IMR-90 (cell line): ENCODE data around the gene EPS8. TPM values are rescaled to one million over a fixed set of nuclear protein-coding genes. Genes with fewer than 3 reads are reported as not detected.

Source experiments
- ATAC-seq: fragments of 200-7000 bp; cut with Tn5 transposase; 2 replicates; pipeline ENCODE4 v1.9.1; 2020; ENCODE audit warnings: low read depth, mild to moderate bottlenecking, moderate library complexity
- BruUV-seq: library from RNA; stranded (reverse); fragments of 400-500 nt; replicated peaks from 2 replicates; lab custom pipeline; 2021; lab: Mats Ljungman, UMichigan
- CTCF ChIA-PET: fragments of 300-600 bp; formaldehyde crosslinking; extraction: SDS; loops from one replicate; lab custom pipeline; 2021; ENCODE audit warnings: antibody characterized with exemption; lab: Yijun Ruan, JAX
- POLR2A ChIA-PET: fragments of 300-600 bp; sonication (Branson Sonifier 250); formaldehyde crosslinking; loops from one replicate; lab custom pipeline; 2022; ENCODE audit warnings: antibody characterized with exemption; ENCODE audit not compliant: unreplicated experiment; lab: Charles Lee
- DNase-seq: peaks from one replicate; pipeline ENCODE4 v3.0.0; 2013
- H2AFZ ChIP-seq: replicated peaks from 2 replicates; pipeline ENCODE3; 2013; ENCODE audit warnings: low read length, mild to moderate bottlenecking; ENCODE audit not compliant: poor library complexity
- H2AK5ac ChIP-seq: 2 replicates; pipeline ENCODE4 v1.6.1; 2013; ENCODE audit warnings: low read depth, low read length, inconsistent platforms
- H2AK9ac ChIP-seq: replicated peaks from 2 replicates; pipeline ENCODE3; 2013; ENCODE audit warnings: mild to moderate bottlenecking, low read depth, low read length, moderate library complexity; ENCODE audit not compliant: poor library complexity
- H2BK120ac ChIP-seq: 2 replicates; pipeline ENCODE4 v1.6.1; 2013; ENCODE audit warnings: low read depth, low read length, inconsistent platforms
- H2BK15ac ChIP-seq: 3 replicates; pipeline ENCODE4 v1.6.1; 2013; ENCODE audit warnings: low read depth, low read length, inconsistent platforms
- H2BK20ac ChIP-seq: 2 replicates; pipeline ENCODE4 v1.6.1; 2013; ENCODE audit warnings: low read depth, mild to moderate bottlenecking, inconsistent platforms, low read length, moderate library complexity
- H2BK5ac ChIP-seq: 2 replicates; pipeline ENCODE4 v1.6.1; 2013; ENCODE audit warnings: mild to moderate bottlenecking, low read depth, low read length, inconsistent platforms; ENCODE audit not compliant: poor library complexity, severe bottlenecking
- H3K14ac ChIP-seq: replicated peaks from 2 replicates; pipeline ENCODE4 v1.6.1; 2013; ENCODE audit warnings: low read depth, low read length, inconsistent platforms
- H3K18ac ChIP-seq: 2 replicates; pipeline ENCODE4 v1.6.1; 2013; ENCODE audit warnings: low read depth, low read length, control low read depth
- H3K23ac ChIP-seq: 2 replicates; pipeline ENCODE4 v1.6.1; 2013; ENCODE audit warnings: low read depth, low read length, inconsistent platforms
- H3K27ac ChIP-seq: 2 replicates; pipeline ENCODE4 v1.5.1; 2013; ENCODE audit warnings: mild to moderate bottlenecking, control low read depth, low read length; ENCODE audit not compliant: insufficient read depth
- H3K27me3 ChIP-seq: 2 replicates; pipeline ENCODE4 v1.6.1; 2013; ENCODE audit warnings: low read length; ENCODE audit not compliant: control insufficient read depth, insufficient read depth
- H3K36me3 ChIP-seq: 2 replicates; pipeline ENCODE4 v1.6.1; 2013; ENCODE audit warnings: low read length, mixed read lengths; ENCODE audit not compliant: control insufficient read depth, insufficient read depth
- H3K4ac ChIP-seq: 2 replicates; pipeline ENCODE4 v1.6.1; 2013; ENCODE audit warnings: low read depth, low read length, inconsistent platforms
- H3K4me1 ChIP-seq: 2 replicates; pipeline ENCODE4 v1.6.1; 2013; ENCODE audit warnings: low read length, mixed read lengths; ENCODE audit not compliant: control insufficient read depth, insufficient read depth
- H3K4me2 ChIP-seq: 2 replicates; pipeline ENCODE4 v1.6.1; 2013; ENCODE audit warnings: low read depth, mild to moderate bottlenecking, control low read depth, low read length, moderate library complexity
- H3K4me3 ChIP-seq: 2 replicates; pipeline ENCODE4 v1.5.1; 2013; ENCODE audit warnings: low read depth, mild to moderate bottlenecking, control low read depth, low read length, moderate library complexity; ENCODE audit not compliant: insufficient read depth
- H3K56ac ChIP-seq: 2 replicates; pipeline ENCODE4 v1.6.1; 2013; ENCODE audit warnings: low read length, inconsistent platforms; ENCODE audit not compliant: insufficient read depth; ENCODE audit errors: extremely low read depth
- H3K79me1 ChIP-seq, 2 experiments: 2 replicates each; pipeline ENCODE4 v1.6.1; 2013; ENCODE audit warnings: low read length in 2 of 2, inconsistent platforms in 1 of 2, low read depth in 1 of 2
- H3K9ac ChIP-seq: 2 replicates; pipeline ENCODE4 v1.6.1; 2013; ENCODE audit warnings: low read depth, low read length, control low read depth
- H3K9me1 ChIP-seq: 2 replicates; pipeline ENCODE4 v1.6.1; 2013; ENCODE audit warnings: low read length, inconsistent platforms; ENCODE audit not compliant: insufficient read depth
- H3K9me3 ChIP-seq: 2 replicates; pipeline ENCODE4 v1.6.1; 2013; ENCODE audit warnings: low read length; ENCODE audit not compliant: control insufficient read depth, insufficient read depth
- H4K20me1 ChIP-seq: 2 replicates; pipeline ENCODE4 v1.6.1; 2013; ENCODE audit warnings: low read length, inconsistent platforms; ENCODE audit not compliant: insufficient read depth
- H4K5ac ChIP-seq: 2 replicates; pipeline ENCODE4 v1.6.1; 2013; ENCODE audit warnings: mild to moderate bottlenecking, low read depth, low read length, control low read depth
- H4K8ac ChIP-seq, 2 experiments: 2 replicates each; pipeline ENCODE4 v1.6.1; 2013; ENCODE audit warnings: low read depth in 2 of 2, low read length in 2 of 2, control low read depth in 1 of 2, inconsistent platforms in 1 of 2
- H4K91ac ChIP-seq: 2 replicates; pipeline ENCODE4 v1.6.1; 2013; ENCODE audit warnings: low read depth, low read length, inconsistent platforms; ENCODE audit not compliant: insufficient read depth
- BHLHE40 ChIP-seq: fragments of 150-350 bp; IDR thresholded peaks from 2 replicates; pipeline ENCODE4 v1.6.1; 2016; ENCODE audit warnings: mild to moderate bottlenecking, low read depth, low read length
- CEBPB ChIP-seq: IDR thresholded peaks from 2 replicates; pipeline ENCODE4 v1.6.1; 2012; ENCODE audit warnings: low read depth, low read length, improper control_type of control experiment
- CHD1 ChIP-seq: IDR thresholded peaks from 2 replicates; pipeline ENCODE4 v1.6.1; 2012; ENCODE audit warnings: low read depth, low read length, improper control_type of control experiment
- FOS ChIP-seq: fragments of 150-350 bp; IDR thresholded peaks from 2 replicates; pipeline ENCODE4 v1.6.1; 2016; ENCODE audit warnings: low read depth, low read length
- MAFK ChIP-seq: IDR thresholded peaks from 2 replicates; pipeline ENCODE4 v1.6.1; 2012; ENCODE audit warnings: low read depth, low read length, improper control_type of control experiment
- MAZ ChIP-seq: IDR thresholded peaks from 2 replicates; pipeline ENCODE4 v1.6.1; 2012; ENCODE audit warnings: low read depth, mild to moderate bottlenecking, low read length, improper control_type of control experiment, moderate library complexity, borderline replicate concordance
- MXI1 ChIP-seq: IDR thresholded peaks from 2 replicates; pipeline ENCODE4 v1.6.1; 2012; ENCODE audit warnings: low read depth, mild to moderate bottlenecking, low read length, moderate library complexity, borderline replicate concordance
- NFE2L2 ChIP-seq: fragments of 150-350 bp; IDR thresholded peaks from 2 replicates; pipeline ENCODE4 v1.6.1; 2016; ENCODE audit warnings: low read depth, mild to moderate bottlenecking, low read length
- POLR2A ChIP-seq: IDR thresholded peaks from 2 replicates; pipeline ENCODE4 v1.6.1; 2012; ENCODE audit warnings: mild to moderate bottlenecking, low read depth, low read length
- RCOR1 ChIP-seq: IDR thresholded peaks from 2 replicates; pipeline ENCODE4 v1.6.1; 2012; ENCODE audit warnings: mild to moderate bottlenecking, low read length, improper control_type of control experiment; ENCODE audit not compliant: insufficient replicate concordance
- RFX5 ChIP-seq: IDR thresholded peaks from 2 replicates; pipeline ENCODE4 v1.8.0; 2012; ENCODE audit warnings: low read depth, mild to moderate bottlenecking, low read length, moderate library complexity
- SMC3 ChIP-seq: fragments of 150-350 bp; IDR thresholded peaks from 2 replicates; pipeline ENCODE4 v1.6.1; 2016; ENCODE audit warnings: low read depth, mild to moderate bottlenecking, antibody characterized with exemption, low read length, moderate library complexity
- WGBS, 2 experiments: methylation state at CpG; one replicate each; pipeline versions ENCODE4 v1.1.5 to v1.1.7; 2013; ENCODE audit warnings: missing lambda C conversion rate in 2 of 2; ENCODE audit not compliant: insufficient read length in 1 of 2; ENCODE audit errors: extremely low coverage in 2 of 2; 5-methylcytosine and 5-hydroxymethylcytosine counted together
- dilution Hi-C: fragments of 300-500 bp; cut with HindIII; formaldehyde crosslinking; loops from one replicate; pipeline ENCODE4 v1.14.3; 2018; ENCODE audit warnings: low sequenced_read_pairs; ENCODE audit not compliant: unreplicated experiment
- in situ Hi-C: fragments of 300-500 bp; cut with MboI; formaldehyde crosslinking; loops from 3 replicates; pipeline ENCODE4 v1.14.3; 2019; ENCODE audit warnings: low sequenced_read_pairs, inconsistent platforms, mixed read lengths
- intact Hi-C: fragments of 100-400 bp; cut with micrococcal nuclease; formaldehyde crosslinking; loops from 2 replicates; pipeline ENCODE4 v1.10.0; 2022
- polyA plus RNA-seq, 3 experiments: library from polyadenylated mRNA; depleted of rRNA; stranded (reverse); fragments of >200 nt; gene quantifications; 2 replicates each; pipeline ENCODE4 v1.2.3, GENCODE V29; 2012; ENCODE audit warnings: low replicate concordance in 1 of 3
- total RNA-seq: library from RNA; depleted of rRNA; stranded (reverse); fragments of >200 nt; gene quantifications from 2 replicates; pipeline ENCODE4 v1.2.3, GENCODE V29; 2012
- TF ChIP-seq, protein P1 (sequence below): fragments of 150-350 bp; IDR thresholded peaks from 2 replicates; pipeline ENCODE4 v1.6.1; 2016; ENCODE audit warnings: low read depth, mild to moderate bottlenecking, low read length, moderate library complexity, borderline replicate concordance
- TF ChIP-seq, protein P2 (sequence below): fragments of 150-350 bp; IDR thresholded peaks from 2 replicates; pipeline ENCODE4 v1.6.1; 2017; ENCODE audit warnings: mild to moderate bottlenecking, antibody characterized with exemption, low read length, low read depth
- TF ChIP-seq, protein P3 (sequence below): conservative IDR thresholded peaks from 2 replicates; pipeline ENCODE4 v1.5.1; 2012; ENCODE audit warnings: mild to moderate bottlenecking, low read depth, low read length, improper control_type of control experiment

The EPS8 gene
- total and polyA plus RNA-seq, 2 of the 4 experiments (the other 2 are of a cell fraction): 45.1 to 104 TPM

DNA sequence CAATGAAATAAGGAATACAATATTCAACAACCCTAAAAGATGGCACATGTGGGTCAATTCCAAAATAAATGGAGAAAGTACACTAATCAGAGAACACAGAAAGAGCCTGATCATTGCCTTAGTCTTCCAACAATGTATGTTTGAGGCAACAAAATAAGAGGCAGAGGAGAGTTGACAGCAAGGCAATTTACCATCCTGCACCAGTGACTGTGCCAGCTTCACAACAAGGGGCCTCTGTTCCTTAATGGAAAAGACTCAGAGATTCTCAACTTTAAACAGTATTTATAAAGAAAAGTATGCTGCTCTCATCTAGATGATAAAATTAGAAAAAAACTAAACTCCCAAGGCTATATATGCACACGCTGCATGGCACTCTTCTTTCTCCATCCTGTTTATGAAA, 25.9 kb downstream of the EPS8 start:
- H2AFZ ChIP-seq: no peak overlapping the region
- CTCF ChIA-PET: no interaction called here
- H3K9me3 ChIP-seq: no peaks in the 10 kb centered on the region
- H3K27ac ChIP-seq: no peak overlapping the region
- H3K9me1 ChIP-seq: no peaks in the 10 kb centered on the region
- H4K91ac ChIP-seq: no peak overlapping the region
- H3K9ac ChIP-seq: no peak overlapping the region
- DNase-seq: no peak
- no peak overlapping the region for H4K5ac ChIP-seq
- H3K14ac ChIP-seq: no peak overlapping the region
- H2AK5ac ChIP-seq: no peak overlapping the region
- H2BK120ac ChIP-seq: no peak overlapping the region
- WGBS, 2 experiments: no CpG with 5 or more reads among the region's 1 CpG
- BruUV-seq: no TSS peak
- peaks cover 6 to 23% of the 10 kb centered on the region in 2 experiments; a peak in 3 of 4 replicates for H3K79me1 ChIP-seq
- H3K18ac ChIP-seq: no peak overlapping the region
- no peak for TF ChIP-seq MAZ
- TF ChIP-seq RFX5: no peak
- no peak for TF ChIP-seq POLR2A
- no peak for TF ChIP-seq BHLHE40
- no peak for TF ChIP-seq CEBPB
- TF ChIP-seq MAFK: no peak
- no peak for TF ChIP-seq SMC3
- no peak for TF ChIP-seq MXI1
- no peak for TF ChIP-seq NFE2L2
- TF ChIP-seq, protein P1, sequence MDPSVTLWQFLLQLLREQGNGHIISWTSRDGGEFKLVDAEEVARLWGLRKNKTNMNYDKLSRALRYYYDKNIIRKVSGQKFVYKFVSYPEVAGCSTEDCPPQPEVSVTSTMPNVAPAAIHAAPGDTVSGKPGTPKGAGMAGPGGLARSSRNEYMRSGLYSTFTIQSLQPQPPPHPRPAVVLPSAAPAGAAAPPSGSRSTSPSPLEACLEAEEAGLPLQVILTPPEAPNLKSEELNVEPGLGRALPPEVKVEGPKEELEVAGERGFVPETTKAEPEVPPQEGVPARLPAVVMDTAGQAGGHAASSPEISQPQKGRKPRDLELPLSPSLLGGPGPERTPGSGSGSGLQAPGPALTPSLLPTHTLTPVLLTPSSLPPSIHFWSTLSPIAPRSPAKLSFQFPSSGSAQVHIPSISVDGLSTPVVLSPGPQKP: no peak
- TF ChIP-seq, protein P2, sequence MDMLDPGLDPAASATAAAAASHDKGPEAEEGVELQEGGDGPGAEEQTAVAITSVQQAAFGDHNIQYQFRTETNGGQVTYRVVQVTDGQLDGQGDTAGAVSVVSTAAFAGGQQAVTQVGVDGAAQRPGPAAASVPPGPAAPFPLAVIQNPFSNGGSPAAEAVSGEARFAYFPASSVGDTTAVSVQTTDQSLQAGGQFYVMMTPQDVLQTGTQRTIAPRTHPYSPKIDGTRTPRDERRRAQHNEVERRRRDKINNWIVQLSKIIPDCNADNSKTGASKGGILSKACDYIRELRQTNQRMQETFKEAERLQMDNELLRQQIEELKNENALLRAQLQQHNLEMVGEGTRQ: no peak
- TF ChIP-seq, protein P3, sequence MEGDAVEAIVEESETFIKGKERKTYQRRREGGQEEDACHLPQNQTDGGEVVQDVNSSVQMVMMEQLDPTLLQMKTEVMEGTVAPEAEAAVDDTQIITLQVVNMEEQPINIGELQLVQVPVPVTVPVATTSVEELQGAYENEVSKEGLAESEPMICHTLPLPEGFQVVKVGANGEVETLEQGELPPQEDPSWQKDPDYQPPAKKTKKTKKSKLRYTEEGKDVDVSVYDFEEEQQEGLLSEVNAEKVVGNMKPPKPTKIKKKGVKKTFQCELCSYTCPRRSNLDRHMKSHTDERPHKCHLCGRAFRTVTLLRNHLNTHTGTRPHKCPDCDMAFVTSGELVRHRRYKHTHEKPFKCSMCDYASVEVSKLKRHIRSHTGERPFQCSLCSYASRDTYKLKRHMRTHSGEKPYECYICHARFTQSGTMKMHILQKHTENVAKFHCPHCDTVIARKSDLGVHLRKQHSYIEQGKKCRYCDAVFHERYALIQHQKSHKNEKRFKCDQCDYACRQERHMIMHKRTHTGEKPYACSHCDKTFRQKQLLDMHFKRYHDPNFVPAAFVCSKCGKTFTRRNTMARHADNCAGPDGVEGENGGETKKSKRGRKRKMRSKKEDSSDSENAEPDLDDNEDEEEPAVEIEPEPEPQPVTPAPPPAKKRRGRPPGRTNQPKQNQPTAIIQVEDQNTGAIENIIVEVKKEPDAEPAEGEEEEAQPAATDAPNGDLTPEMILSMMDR: no peak
- no peak for TF ChIP-seq FOS
- no peak for TF ChIP-seq RCOR1
- no peak for TF ChIP-seq CHD1
- H4K20me1 ChIP-seq: no peaks in the 10 kb centered on the region
- no peaks in the 10 kb centered on the region for H3K27me3 ChIP-seq
- no peaks in the 10 kb centered on the region for H3K4me1 ChIP-seq
- no peak overlapping the region for H2BK15ac ChIP-seq
- no peak overlapping the region for H4K8ac ChIP-seq
- H3K36me3 ChIP-seq: no peaks in the 10 kb centered on the region
- no peak for ATAC-seq
- H3K4me3 ChIP-seq: no peak overlapping the region
- POLR2A ChIA-PET: no interaction called here
- H3K4ac ChIP-seq: no peak overlapping the region
- H2AK9ac ChIP-seq: no peak overlapping the region
- intact Hi-C loops (no loop called here), dilution Hi-C loops (no loop called here), in situ Hi-C loops (no loop called here)
- no peak overlapping the region for H3K23ac ChIP-seq
- no peak overlapping the region for H3K56ac ChIP-seq
- no peak overlapping the region for H2BK20ac ChIP-seq
- no peak overlapping the region for H3K4me2 ChIP-seq
- no peak overlapping the region for H2BK5ac ChIP-seq
